Measurements from ENCODE around the gene OR2F1.

OR2F1 gene

GRCh38 chr7:143954135-143954534 lies 509 bp upstream of the OR2F1 start:
- DNase-seq: no peak

- no peak for DNase-seq
Measured at GRCh38 chr7:143958781-143959180, 4.1 kb downstream of the OR2F1 start.

- no peak for DNase-seq
Measured at GRCh38 chr7:143960813-143961610, 6.4 kb downstream of the OR2F1 start.

- no peak for DNase-seq
Measured at GRCh38 chr7:143965280-143965679, 10.6 kb downstream of the OR2F1 start.

- DNase-seq: no peak
Measured at GRCh38 chr7:143967398-143967797, 12.8 kb downstream of the OR2F1 start.

- DNase-seq: no peak
Measured at GRCh38 chr7:143973870-143974416, 19.3 kb downstream of the OR2F1 start.

- no peak for DNase-seq
Measured at GRCh38 chr7:143974459-143974858, 19.8 kb downstream of the OR2F1 start.

GRCh38 chr7:143975617-143976016 lies 21.0 kb downstream of the OR2F1 start:
- DNase-seq: no peak

GRCh38 chr7:143978585-143978984 lies 23.9 kb downstream of the OR2F1 start:
- no peak for DNase-seq

GRCh38 chr7:143979359-143979758 lies 24.7 kb downstream of the OR2F1 start:
- DNase-seq: no peak

GRCh38 chr7:143979998-143980397 lies 25.4 kb downstream of the OR2F1 start:
- DNase-seq: no peak

- DNase-seq: no peak
Measured at GRCh38 chr7:143980746-143981510, 26.3 kb downstream of the OR2F1 start.

GRCh38 chr7:143983960-143984359 lies 29.3 kb downstream of the OR2F1 start:
- no peak for DNase-seq

GRCh38 chr7:143987513-143987912 lies 32.9 kb downstream of the OR2F1 start:
- no peak for DNase-seq

- DNase-seq: no peak
Measured at GRCh38 chr7:143988976-143989745, 34.5 kb downstream of the OR2F1 start.

GRCh38 chr7:143992670-143993069 lies 38.0 kb downstream of the OR2F1 start:
- DNase-seq: no peak

GRCh38 chr7:143993924-143994323 lies 39.3 kb downstream of the OR2F1 start:
- DNase-seq: no peak

- DNase-seq: no peak
Measured at GRCh38 chr7:144000020-144000419, 45.4 kb downstream of the OR2F1 start, which contains the start of gene OR6B1. Gene OR6B1, plus strand, starts transcription at chr7:144000320. Its CDS starts 3,677 bp downstream, at chr7:144003997.

GRCh38 chr7:144001543-144001942 lies 46.9 kb downstream of the OR2F1 start:
- no peak for DNase-seq

- DNase-seq: no peak
Measured at GRCh38 chr7:144004703-144005102, 50.1 kb downstream of the OR2F1 start.

GRCh38 chr7:144006029-144006691 lies 51.5 kb downstream of the OR2F1 start:
- DNase-seq: no peak

GRCh38 chr7:144006692-144007042 lies 52.0 kb downstream of the OR2F1 start:
- no peak for DNase-seq

GRCh38 chr7:144009361-144009760 lies 54.7 kb downstream of the OR2F1 start:
- DNase-seq: no peak
